ENCODE data around the gene MAPK8. TPM values are rescaled to one million over a fixed set of nuclear protein-coding genes. Genes with fewer than 3 reads are reported as not detected.

MAPK8 gene
- total RNA-seq, 1 donor from 2014 or later, result 57.1 TPM

DNA sequence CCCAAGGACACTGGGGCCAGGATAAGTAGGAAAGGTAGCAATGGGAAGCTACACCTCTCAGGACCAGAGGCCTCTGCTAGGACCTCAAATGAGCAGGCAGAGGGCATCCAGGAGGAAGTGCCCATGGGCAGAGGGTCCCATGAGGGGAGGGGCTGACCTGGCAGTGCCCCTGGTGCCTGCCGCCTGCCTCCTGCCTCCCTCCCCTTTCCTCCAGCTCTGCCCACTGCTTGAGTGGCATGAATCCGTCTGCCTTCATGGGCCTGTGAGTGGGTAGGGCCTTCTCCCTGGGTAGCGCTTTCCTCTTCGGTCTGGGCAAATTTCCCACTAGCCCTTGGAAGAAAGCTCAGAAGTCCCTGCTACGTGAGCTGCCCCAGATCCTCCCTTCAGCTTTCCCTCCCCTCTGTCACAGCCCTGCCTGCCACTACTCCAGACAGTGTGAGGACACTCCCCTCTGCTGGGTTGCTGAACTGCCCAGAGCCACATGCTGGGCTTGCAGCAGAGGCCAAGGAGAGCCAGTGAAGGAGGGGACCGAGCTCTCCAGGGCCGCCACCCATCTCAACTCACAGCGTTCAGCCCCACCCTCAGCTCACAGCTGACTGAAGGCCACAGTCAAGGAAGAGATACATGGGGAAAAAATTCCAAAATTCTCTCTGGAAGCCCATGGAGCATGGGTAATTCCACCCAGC lies 157.0 kb downstream of the MAPK8 start:
- H3K27me3 Mint-ChIP-seq (ENCODE audit: unreplicated experiment), result no peaks in the 10 kb centered on the region
- H3K4me1 Mint-ChIP-seq (ENCODE audit: unreplicated experiment), result peaks cover 10% of the 10 kb centered on the region
- peak; percentile 84 for DNase-seq (ENCODE audit: extremely low spot score, unreplicated experiment)
- H3K27ac Mint-ChIP-seq (ENCODE audit: unreplicated experiment), result peak overlapping the region; percentile 32
- TF ChIP-seq, protein P1, sequence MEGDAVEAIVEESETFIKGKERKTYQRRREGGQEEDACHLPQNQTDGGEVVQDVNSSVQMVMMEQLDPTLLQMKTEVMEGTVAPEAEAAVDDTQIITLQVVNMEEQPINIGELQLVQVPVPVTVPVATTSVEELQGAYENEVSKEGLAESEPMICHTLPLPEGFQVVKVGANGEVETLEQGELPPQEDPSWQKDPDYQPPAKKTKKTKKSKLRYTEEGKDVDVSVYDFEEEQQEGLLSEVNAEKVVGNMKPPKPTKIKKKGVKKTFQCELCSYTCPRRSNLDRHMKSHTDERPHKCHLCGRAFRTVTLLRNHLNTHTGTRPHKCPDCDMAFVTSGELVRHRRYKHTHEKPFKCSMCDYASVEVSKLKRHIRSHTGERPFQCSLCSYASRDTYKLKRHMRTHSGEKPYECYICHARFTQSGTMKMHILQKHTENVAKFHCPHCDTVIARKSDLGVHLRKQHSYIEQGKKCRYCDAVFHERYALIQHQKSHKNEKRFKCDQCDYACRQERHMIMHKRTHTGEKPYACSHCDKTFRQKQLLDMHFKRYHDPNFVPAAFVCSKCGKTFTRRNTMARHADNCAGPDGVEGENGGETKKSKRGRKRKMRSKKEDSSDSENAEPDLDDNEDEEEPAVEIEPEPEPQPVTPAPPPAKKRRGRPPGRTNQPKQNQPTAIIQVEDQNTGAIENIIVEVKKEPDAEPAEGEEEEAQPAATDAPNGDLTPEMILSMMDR (IDR thresholded peaks at IDR 0.05), result peak; percentile 37
- H3K9me3 Mint-ChIP-seq (ENCODE audit: unreplicated experiment), result no peaks in the 10 kb centered on the region
- H3K36me3 Mint-ChIP-seq (ENCODE audit: unreplicated experiment), result no peaks in the 10 kb centered on the region
- H3K4me3 Mint-ChIP-seq (ENCODE audit: unreplicated experiment), result no peak overlapping the region

DNA sequence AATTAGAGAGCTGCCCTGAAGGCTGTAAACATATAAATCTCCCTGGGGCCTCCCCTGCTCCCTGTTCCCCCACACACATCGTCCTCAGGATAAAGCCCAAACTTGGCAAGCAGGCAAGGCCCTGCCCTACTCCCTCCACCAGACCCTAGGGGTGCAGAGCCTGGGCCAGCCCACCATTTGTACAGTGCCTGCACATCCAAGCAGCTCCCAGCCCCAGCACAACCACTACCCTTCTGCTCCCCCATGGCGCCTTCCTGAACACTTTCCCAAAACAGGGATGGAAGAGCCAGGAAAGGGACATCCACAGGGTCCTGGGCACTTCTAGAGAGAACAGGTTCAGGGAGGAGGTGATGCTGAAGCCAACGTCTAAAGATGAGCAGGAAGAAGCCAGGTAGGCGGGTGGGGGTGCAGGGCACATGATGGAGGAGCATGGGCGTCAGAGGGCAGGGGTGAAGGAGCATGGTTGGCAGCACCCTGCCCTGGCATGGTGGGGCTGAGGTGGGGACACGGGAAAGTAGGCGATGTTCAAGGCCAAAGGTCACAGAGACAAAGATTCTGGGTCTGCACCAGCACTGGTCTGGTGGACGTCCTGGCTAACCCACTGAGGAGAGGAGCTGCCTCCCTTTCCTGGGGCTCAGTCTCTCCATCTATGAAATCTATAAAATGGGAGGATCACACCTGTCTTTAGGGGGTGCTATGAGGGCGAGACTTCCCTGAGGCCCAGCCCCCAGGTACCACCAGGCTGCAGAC lies 157.8 kb downstream of the MAPK8 start:
- no peaks in the 10 kb centered on the region for H3K27me3 Mint-ChIP-seq (ENCODE audit: unreplicated experiment)

DNA sequence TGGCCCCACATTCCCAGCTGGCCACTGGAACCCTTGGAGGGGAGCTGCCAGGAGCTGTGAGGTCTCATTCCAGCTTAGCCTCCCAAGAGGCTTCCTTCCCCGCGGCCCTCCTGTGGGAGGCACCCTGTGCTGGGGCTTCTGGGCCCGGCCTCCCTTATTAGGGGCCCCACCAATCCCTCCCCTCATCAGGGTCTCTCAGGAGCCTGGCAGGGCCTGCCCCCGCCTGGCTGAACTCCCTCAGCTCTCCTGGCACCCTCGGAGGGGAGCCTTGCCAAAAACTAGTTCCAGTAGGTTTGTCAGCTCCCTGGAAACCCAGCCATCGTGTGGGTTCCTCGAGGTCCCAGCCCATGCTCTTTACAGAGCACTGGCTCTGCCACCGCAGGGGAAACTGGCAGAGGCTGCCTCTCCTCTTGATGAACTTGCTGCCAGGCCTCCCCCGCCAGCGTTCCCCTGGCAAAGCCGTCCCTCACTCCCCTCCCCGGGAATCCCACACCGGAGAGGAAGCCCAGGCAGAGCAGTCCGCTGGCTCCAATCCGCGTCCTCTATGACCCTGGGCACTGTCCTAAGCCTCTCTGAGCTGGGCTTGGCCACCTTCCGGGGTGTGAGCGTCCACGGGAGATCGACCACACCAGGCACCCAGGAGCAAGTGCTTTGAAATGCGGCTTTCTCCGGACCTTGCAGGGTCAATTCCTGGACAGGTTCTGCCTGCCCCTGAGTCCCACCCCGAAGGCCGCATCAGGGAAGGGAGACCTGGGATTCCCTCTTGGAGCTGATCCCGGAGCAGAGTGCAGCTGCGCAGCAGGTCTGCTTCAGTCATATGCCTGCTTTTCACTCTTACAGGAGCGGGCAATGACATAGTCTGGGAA lies 158.6 kb downstream of the MAPK8 start:
- DNase-seq (ENCODE audit: extremely low spot score, unreplicated experiment), result peak; percentile 82

More for the DNA sequence above, 157.8 kb downstream of the MAPK8 start:
- Mint-ChIP-seq H3K9me3 (ENCODE audit: unreplicated experiment) (no peaks in the 10 kb centered on the region), H3K4me3 (ENCODE audit: unreplicated experiment) (no peak overlapping the region), H3K36me3 (ENCODE audit: unreplicated experiment) (no peaks in the 10 kb centered on the region), H3K27ac (ENCODE audit: unreplicated experiment) (no peak overlapping the region), H3K4me1 (ENCODE audit: unreplicated experiment) (peaks cover 10% of the 10 kb centered on the region)
- peak; percentile 72 for DNase-seq (ENCODE audit: extremely low spot score, unreplicated experiment)
- TF ChIP-seq, protein P1 (IDR thresholded peaks at IDR 0.05), result no peak

DNA sequence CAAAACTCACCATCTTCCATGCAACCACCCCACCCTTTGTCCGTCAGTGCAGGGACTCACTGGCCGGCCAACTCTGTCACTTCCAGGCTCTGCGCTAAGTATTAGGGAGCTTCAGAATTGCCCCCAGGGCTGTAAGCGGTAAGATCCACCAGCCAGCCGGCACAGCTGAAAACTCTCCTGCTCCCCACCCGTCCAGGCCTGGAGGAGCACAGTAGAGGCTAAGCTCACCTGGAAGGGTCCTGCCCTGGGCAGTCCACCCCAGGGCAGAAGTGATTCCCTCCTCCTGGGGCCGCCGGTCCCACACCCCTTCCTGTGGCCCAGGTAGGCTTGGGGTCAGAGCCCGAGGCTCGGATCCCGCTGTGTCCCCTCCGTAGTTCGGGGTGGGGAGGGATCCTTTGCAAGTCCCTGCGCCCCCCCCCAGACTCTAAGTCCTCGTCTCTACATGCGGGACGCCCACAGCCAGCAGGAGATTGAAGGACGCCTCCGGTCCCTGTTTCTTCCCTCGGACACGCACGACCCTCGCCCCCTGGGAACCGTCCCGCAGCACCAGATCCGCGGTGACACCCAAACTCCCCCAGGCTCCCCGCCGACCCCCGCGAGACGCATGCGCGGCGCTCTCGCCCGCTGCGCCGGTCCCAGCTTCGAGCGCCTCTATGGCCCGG lies 159.5 kb downstream of the MAPK8 start:
- Mint-ChIP-seq H3K9me3 (ENCODE audit: unreplicated experiment) (no peaks in the 10 kb centered on the region), H3K27me3 (ENCODE audit: unreplicated experiment) (no peaks in the 10 kb centered on the region), H3K4me1 (ENCODE audit: unreplicated experiment) (peaks cover 12% of the 10 kb centered on the region), H3K4me3 (ENCODE audit: unreplicated experiment) (no peak overlapping the region), H3K27ac (ENCODE audit: unreplicated experiment) (no peak overlapping the region), H3K36me3 (ENCODE audit: unreplicated experiment) (no peaks in the 10 kb centered on the region)
- peak; percentile 83 for DNase-seq (ENCODE audit: extremely low spot score, unreplicated experiment)
- TF ChIP-seq, protein P1 (IDR thresholded peaks at IDR 0.05), result no peak

More for the DNA sequence above, 158.6 kb downstream of the MAPK8 start:
- Mint-ChIP-seq H3K36me3 (ENCODE audit: unreplicated experiment) (no peaks in the 10 kb centered on the region), H3K27me3 (ENCODE audit: unreplicated experiment) (no peaks in the 10 kb centered on the region), H3K9me3 (ENCODE audit: unreplicated experiment) (no peaks in the 10 kb centered on the region), H3K27ac (ENCODE audit: unreplicated experiment) (no peak overlapping the region), H3K4me3 (ENCODE audit: unreplicated experiment) (no peak overlapping the region), H3K4me1 (ENCODE audit: unreplicated experiment) (peaks cover 12% of the 10 kb centered on the region)
- TF ChIP-seq, protein P1 (IDR thresholded peaks at IDR 0.05), result no peak
